Transverse colon (tissue), 4 donors: ENCODE results near the gene GAD2.

Experiments
- CTCF ChIP-seq, 5 experiments: fragments of 200-600 bp in 3 of 5; fragments of 450-650 bp in 2 of 5; sonication (generic) in 3 of 5; IDR thresholded peaks; 1 replicate in 2 of 5; 2 replicates in 3 of 5; pipeline ENCODE4 v1.5.1; 2016 to 2017; ENCODE audit warnings: antibody characterized with exemption in 5 of 5, inconsistent platforms in 3 of 5, mild to moderate bottlenecking in 2 of 5, moderate library complexity in 1 of 5
- EP300 ChIP-seq: sonication (generic); formaldehyde crosslinking; IDR thresholded peaks from one replicate; pipeline ENCODE4 v1.6.1; 2017; ENCODE audit warnings: antibody characterized with exemption, low read depth
- POLR2A ChIP-seq: fragments of 450-650 bp; IDR thresholded peaks from one replicate; pipeline ENCODE4 v1.6.1; 2016; ENCODE audit warnings: antibody characterized with exemption, mild to moderate bottlenecking, moderate library complexity
- POLR2AphosphoS5 ChIP-seq, 3 donors: sonication (generic); formaldehyde crosslinking; IDR thresholded peaks; one replicate each; pipeline ENCODE4 v1.6.1; 2016; ENCODE audit warnings: antibody characterized with exemption in 3 of 3

GRCh38 chr10:26215935-26216584 is 514 bp upstream of the GAD2 start:
- TF ChIP-seq CTCF (IDR thresholded peaks at IDR 0.05): no peak
- no peak for TF ChIP-seq POLR2AphosphoS5 (IDR thresholded peaks at IDR 0.05)
- no peak for TF ChIP-seq POLR2A
- TF ChIP-seq EP300: no peak
